Duodenal mucosa (tissue), 2 donors: ENCODE measurements around the gene CPNE8.

ENCODE experiments used
- H3K27ac ChIP-seq: one replicate; pipeline ENCODE4 v1.7.0; 2013; ENCODE audit warnings: low read depth, low read length
- H3K27me3 ChIP-seq, 2 donors: one replicate each; pipeline ENCODE4 v1.7.0; 2013; ENCODE audit warnings: low read length in 2 of 2, control low read depth in 1 of 2; ENCODE audit not compliant: insufficient read depth in 2 of 2, control insufficient read depth in 1 of 2
- H3K36me3 ChIP-seq, 2 donors: one replicate each; pipeline ENCODE4 v1.7.0; 2013; ENCODE audit warnings: low read length in 2 of 2, control low read depth in 1 of 2; ENCODE audit not compliant: insufficient read depth in 2 of 2, control insufficient read depth in 1 of 2
- H3K4me1 ChIP-seq, 2 donors: one replicate each; pipeline ENCODE4 v1.7.0; 2013; ENCODE audit warnings: low read length in 2 of 2, control low read depth in 1 of 2; ENCODE audit not compliant: insufficient read depth in 2 of 2, control insufficient read depth in 1 of 2
- H3K4me3 ChIP-seq, 2 donors: one replicate each; pipeline ENCODE4 v1.7.0; 2013; ENCODE audit warnings: low read length in 2 of 2, low read depth in 1 of 2
- H3K9ac ChIP-seq, 2 donors: one replicate each; pipeline ENCODE4 v1.7.0; 2013; ENCODE audit warnings: low read length in 2 of 2, low read depth in 1 of 2
- H3K9me3 ChIP-seq, 2 donors: one replicate each; pipeline ENCODE4 v1.7.0; 2013; ENCODE audit warnings: low read length in 2 of 2, control low read depth in 1 of 2; ENCODE audit not compliant: control insufficient read depth in 1 of 2

CPNE8 gene

DNA sequence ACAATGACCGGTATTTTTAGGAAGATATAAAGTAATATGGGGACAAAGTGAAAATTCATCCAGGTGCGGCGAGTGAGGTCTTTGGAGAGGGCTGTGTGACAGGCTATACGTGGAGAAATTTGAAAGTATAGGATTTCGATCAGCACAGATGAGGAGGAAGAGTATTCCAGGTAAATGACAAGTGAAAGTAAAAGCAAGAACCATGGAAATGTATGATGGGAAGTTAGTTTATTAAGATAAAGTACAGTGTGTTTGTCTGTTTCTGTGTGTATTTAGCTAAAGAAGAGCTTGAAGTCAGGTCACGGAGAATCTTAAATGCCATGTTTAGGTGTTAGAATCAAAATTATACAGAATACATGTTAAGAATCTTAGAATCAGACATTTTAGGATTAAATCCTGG lies 239.0 kb downstream of the CPNE8 start:
- Histone ChIP-seq H3K36me3 (no peaks in the 10 kb centered on the region), H3K4me1 (no peaks in the 10 kb centered on the region), H3K9me3 (peaks cover 7 to 14% of the 10 kb centered on the region in 2 donors), H3K4me3 (no peak overlapping the region), H3K27me3 (no peaks in the 10 kb centered on the region), H3K9ac (no peak overlapping the region), H3K27ac (no peak overlapping the region)

DNA sequence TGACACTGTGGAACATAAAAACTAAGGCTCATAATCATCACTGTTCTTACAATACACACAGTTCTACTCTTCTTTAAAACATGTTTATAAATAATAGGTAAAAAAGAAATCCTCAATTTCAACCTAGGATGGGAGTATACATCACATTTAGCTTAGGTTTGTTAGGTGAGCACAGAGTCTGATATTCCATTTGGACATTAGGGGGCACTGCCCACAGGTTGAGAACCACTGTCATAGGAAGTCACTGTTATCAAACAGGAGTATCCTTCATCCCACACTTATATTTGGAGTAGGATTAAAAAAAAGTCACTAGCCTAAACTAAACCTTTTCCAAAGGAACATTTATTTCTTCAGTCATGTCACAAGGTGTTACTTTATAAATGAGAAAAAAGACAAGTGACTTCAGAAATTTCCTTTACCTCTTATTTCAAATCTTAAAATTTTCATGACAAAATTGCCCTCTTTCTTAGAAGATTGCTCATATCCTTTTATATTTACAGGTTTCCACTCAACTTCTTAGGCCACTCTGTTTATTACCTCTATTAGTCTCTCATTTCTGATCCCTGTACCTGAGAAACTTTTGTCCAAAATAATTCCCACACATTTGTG lies 240.6 kb downstream of the CPNE8 start:
- no peak overlapping the region for H3K4me3 ChIP-seq
- H3K9ac ChIP-seq, result no peak overlapping the region
- H3K27me3 ChIP-seq, result no peaks in the 10 kb centered on the region

DNA sequence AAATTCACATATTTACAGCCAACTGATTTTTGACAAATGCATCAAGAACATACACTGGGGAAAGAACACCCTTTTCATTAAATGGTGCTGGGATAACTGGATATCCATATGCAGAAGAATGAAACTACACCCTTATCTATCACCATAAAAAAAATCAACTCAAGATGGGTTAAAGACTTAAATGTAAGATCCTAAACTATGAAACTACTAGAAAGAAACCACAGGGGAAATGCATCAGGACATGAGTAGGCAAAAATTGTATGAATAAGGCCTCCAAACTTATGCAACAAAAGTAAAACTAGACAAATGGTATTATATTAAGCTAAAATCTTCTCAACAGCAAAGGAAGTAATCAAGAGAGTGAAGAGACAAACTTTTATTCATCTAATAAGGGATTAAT lies 242.6 kb downstream of the CPNE8 start:
- no peak overlapping the region for H3K9ac ChIP-seq
- no peaks in the 10 kb centered on the region for H3K36me3 ChIP-seq
- no peaks in the 10 kb centered on the region for H3K4me1 ChIP-seq
- no peak overlapping the region for H3K27ac ChIP-seq
- H3K4me3 ChIP-seq, result no peak overlapping the region
- no peaks in the 10 kb centered on the region for H3K27me3 ChIP-seq
- H3K9me3 ChIP-seq, result peaks cover 9 to 18% of the 10 kb centered on the region in 2 donors

More for the DNA sequence above, 240.6 kb downstream of the CPNE8 start:
- H3K27ac ChIP-seq, result no peak overlapping the region
- H3K9me3 ChIP-seq, result peaks cover 9 to 18% of the 10 kb centered on the region in 2 donors
- H3K36me3 ChIP-seq, result no peaks in the 10 kb centered on the region
- H3K4me1 ChIP-seq, result no peaks in the 10 kb centered on the region

DNA sequence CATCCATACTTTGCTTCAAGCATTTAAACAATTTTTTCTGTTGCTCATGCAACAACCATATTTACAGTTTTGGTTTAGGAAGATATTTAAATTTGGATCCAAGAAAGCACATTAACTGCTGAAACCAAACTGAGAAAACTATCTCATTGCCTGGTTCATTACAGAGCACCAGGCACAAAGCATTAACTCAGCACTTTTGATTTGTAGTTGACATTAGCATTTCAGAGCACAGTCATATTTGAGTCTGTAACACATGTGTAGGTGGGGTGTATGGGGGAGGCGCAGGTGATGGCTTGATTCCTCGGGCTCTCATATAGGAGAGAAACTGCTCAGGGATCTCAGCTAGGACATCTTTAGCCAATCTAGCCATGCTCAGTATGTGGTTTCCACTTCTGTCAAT lies 251.7 kb downstream of the CPNE8 start:
- H3K36me3 ChIP-seq, result no peaks in the 10 kb centered on the region

DNA sequence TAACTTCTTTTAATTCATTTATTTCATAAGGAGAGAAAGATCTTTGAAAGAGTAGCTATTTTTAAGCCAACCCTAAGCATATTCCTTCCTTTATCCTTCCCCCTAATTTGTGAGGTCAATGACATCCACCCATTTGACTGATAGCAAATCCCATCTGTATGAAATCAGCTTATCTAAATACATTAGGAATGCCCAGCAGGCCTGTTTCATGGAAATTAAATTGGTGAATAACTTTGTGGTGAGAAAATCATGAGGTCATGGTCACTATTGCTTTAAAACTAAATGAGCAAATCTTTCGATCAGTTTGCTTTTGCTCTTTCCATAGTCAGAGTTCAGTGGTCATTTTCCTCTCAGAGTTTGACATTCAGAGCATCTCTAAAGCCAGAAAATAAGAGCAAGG lies 256.6 kb downstream of the CPNE8 start:
- H3K9me3 ChIP-seq, result peaks cover 0 to 5% of the 10 kb centered on the region in 2 donors
- no peak overlapping the region for H3K9ac ChIP-seq
- H3K4me3 ChIP-seq, result no peak overlapping the region
- no peaks in the 10 kb centered on the region for H3K36me3 ChIP-seq
- no peaks in the 10 kb centered on the region for H3K4me1 ChIP-seq
- no peak overlapping the region for H3K27ac ChIP-seq
- H3K27me3 ChIP-seq, result no peaks in the 10 kb centered on the region

More for the DNA sequence above, 251.7 kb downstream of the CPNE8 start:
- no peaks in the 10 kb centered on the region for H3K27me3 ChIP-seq
- H3K9ac ChIP-seq, result no peak overlapping the region
- H3K4me3 ChIP-seq, result no peak overlapping the region
- no peak overlapping the region for H3K27ac ChIP-seq
- peaks cover 0 to 14% of the 10 kb centered on the region in 2 donors for H3K9me3 ChIP-seq
- no peaks in the 10 kb centered on the region for H3K4me1 ChIP-seq

DNA sequence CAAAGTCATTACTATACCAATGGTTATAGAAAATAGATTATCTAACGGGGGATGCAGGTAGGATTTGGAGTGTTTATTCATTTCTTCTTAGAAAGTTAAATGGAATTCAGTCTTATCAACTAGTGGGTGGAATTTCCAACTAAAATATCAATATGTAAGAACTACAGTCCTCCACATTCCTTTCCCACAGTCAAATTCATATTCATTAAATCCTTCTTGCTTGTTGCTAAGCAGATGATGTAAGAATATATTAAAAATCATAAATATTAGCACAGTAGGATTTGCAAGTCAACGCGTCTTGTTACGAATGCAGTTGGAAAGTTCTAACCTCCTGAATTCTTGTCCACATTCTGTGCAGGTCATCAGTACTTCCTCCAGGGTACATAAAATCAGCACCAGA lies 259.2 kb downstream of the CPNE8 start:
- H3K27me3 ChIP-seq, result no peaks in the 10 kb centered on the region
- no peaks in the 10 kb centered on the region for H3K4me1 ChIP-seq
- H3K27ac ChIP-seq, result no peak overlapping the region
- no peak overlapping the region for H3K9ac ChIP-seq
- H3K9me3 ChIP-seq, result peaks cover 5% of the 10 kb centered on the region in 2 donors
- H3K36me3 ChIP-seq, result no peaks in the 10 kb centered on the region
- H3K4me3 ChIP-seq, result no peak overlapping the region

DNA sequence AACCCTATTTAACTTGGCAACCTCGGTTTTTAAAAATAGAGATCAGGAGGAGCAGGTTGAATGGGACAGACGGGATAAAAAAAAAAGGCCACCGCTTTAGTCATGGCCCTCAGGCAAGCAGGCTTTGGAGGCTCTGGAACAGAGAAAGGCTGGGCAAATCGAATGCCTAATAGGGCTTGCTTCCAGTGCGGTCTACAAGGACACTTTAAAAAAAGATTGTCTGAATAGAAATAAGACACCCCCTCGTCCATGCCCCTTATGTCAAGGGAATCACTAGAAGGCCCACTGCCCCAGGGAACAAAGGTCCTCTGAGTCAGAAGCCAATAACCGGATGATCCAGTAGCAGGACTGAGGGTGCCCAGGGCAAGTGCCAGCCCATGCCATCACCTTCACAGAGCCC lies 265.8 kb downstream of the CPNE8 start:
- no peaks in the 10 kb centered on the region for H3K4me1 ChIP-seq
- H3K36me3 ChIP-seq, result no peaks in the 10 kb centered on the region

DNA sequence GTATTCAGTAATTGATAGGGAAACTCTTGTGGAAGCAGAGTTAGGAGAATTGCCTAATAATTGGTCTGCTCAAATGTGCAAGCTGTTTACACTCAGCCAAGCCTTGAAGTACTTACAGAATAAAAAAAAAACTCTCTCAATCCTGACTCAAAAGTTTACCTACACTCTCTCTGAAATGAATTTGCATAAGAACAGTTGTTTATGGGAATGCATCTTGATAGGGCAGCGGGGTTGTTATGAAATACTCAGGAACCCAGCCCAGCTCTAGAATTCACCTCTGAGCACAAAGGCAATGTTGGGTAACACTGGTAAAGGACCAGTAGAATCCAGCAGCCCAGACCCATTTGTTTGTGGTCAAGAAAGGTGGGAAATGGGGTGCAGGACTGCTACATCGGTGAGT lies 267.0 kb downstream of the CPNE8 start:
- H3K4me3 ChIP-seq, result no peak overlapping the region
- H3K9ac ChIP-seq, result no peak overlapping the region
- H3K27ac ChIP-seq, result no peak overlapping the region
- peaks cover 0 to 5% of the 10 kb centered on the region in 2 donors for H3K9me3 ChIP-seq
- H3K4me1 ChIP-seq, result no peaks in the 10 kb centered on the region
- no peaks in the 10 kb centered on the region for H3K27me3 ChIP-seq
- no peaks in the 10 kb centered on the region for H3K36me3 ChIP-seq

More for the DNA sequence above, 265.8 kb downstream of the CPNE8 start:
- H3K27ac ChIP-seq, result no peak overlapping the region
- H3K27me3 ChIP-seq, result no peaks in the 10 kb centered on the region
- H3K9ac ChIP-seq, result no peak overlapping the region
- H3K9me3 ChIP-seq, result peaks cover 0 to 5% of the 10 kb centered on the region in 2 donors
- no peak overlapping the region for H3K4me3 ChIP-seq

DNA sequence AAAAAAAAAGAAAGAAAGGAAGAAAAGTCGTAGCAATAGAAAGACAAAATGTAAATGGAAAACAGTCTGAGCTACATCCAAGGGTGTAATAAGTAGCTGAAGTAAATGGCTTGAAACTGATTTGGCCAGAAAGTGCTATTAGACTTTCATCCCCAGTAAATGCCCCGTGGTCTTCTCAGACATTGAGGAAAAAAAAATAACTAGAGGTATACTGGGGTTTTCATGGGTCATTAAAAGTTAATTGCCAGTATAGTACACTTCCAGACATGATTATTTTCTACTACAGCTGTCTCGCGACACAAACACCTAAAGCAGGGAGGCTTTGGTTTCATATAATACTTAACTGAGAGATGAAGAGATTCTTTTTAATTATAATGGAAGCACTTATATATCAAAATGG lies 271.9 kb downstream of the CPNE8 start:
- H3K9ac ChIP-seq, result no peak overlapping the region

DNA sequence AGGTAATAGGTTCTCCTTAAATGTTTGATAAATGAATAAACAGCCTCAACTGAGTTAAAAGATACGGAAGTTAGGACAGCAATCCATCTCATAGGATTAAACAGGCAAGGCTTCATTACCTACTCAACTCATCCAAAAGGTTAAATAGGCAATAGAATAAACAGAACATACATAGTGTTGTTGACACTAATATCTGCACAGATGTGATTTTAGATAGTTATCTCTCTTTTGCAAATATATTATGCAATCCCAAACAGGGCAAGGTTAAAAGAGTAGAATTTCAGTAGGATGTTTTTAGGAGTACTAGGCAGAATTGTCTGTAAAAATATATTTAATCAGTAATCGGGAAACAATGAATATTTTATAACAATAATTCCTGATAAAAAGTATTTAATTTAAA lies 276.3 kb downstream of the CPNE8 start:
- Histone ChIP-seq H3K4me3 (no peak overlapping the region), H3K27me3 (no peaks in the 10 kb centered on the region), H3K36me3 (no peaks in the 10 kb centered on the region), H3K9ac (no peak overlapping the region), H3K4me1 (no peaks in the 10 kb centered on the region), H3K27ac (no peak overlapping the region), H3K9me3 (peaks cover 0 to 2% of the 10 kb centered on the region in 2 donors)

More for the DNA sequence above, 271.9 kb downstream of the CPNE8 start:
- H3K36me3 ChIP-seq, result no peaks in the 10 kb centered on the region
- no peaks in the 10 kb centered on the region for H3K4me1 ChIP-seq
- H3K27ac ChIP-seq, result no peak overlapping the region
- H3K27me3 ChIP-seq, result no peaks in the 10 kb centered on the region
- H3K9me3 ChIP-seq, result peaks cover 0 to 2% of the 10 kb centered on the region in 2 donors
- H3K4me3 ChIP-seq, result no peak overlapping the region
